ENCODE measurements around the gene COL23A1.

Gene COL23A1

GRCh38 chr5:178587763-178588611, 2.2 kb downstream of the COL23A1 start (continued):
- TF ChIP-seq ZNF561 (tag by site-specific recombination; IDR thresholded peaks at IDR 0.05; ENCODE audit: borderline replicate concordance) = no peak
- TF ChIP-seq ZFP3 (tag by site-specific recombination; IDR thresholded peaks at IDR 0.05; ENCODE audit: low read depth) = no peak
- no peak for TF ChIP-seq ZNF26 (tag by site-specific recombination; IDR thresholded peaks at IDR 0.05)
- TF ChIP-seq ZSCAN5A (tag by site-specific recombination; IDR thresholded peaks at IDR 0.05) = no peak
- no peak for TF ChIP-seq ZNF223 (tag by site-specific recombination; IDR thresholded peaks at IDR 0.05)
- no peak for TF ChIP-seq ZNF621 (tag by site-specific recombination; IDR thresholded peaks at IDR 0.05)
- peak; percentile 51 for TF ChIP-seq ZBTB8A (tag by site-specific recombination; IDR thresholded peaks at IDR 0.05)
- peak; percentile 66 for TF ChIP-seq SCRT1 (tag by site-specific recombination; IDR thresholded peaks at IDR 0.05; ENCODE audit: borderline replicate concordance)
- no peak for TF ChIP-seq ZNF521 (tag by site-specific recombination; IDR thresholded peaks at IDR 0.05)
- no peak for TF ChIP-seq HOXD13 (CRISPR knock-in tag; IDR thresholded peaks at IDR 0.05; ENCODE audit: borderline replicate concordance)
- TF ChIP-seq ZNF19 (tag by site-specific recombination; IDR thresholded peaks at IDR 0.05; ENCODE audit: low read depth) = no peak
- TF ChIP-seq ZNF530 (tag by site-specific recombination; IDR thresholded peaks at IDR 0.05; ENCODE audit: low read depth) = no peak
- no peak for TF ChIP-seq ZNF2 (tag by site-specific recombination; IDR thresholded peaks at IDR 0.05)
- no peak for TF ChIP-seq ZNF658 (tag by site-specific recombination; IDR thresholded peaks at IDR 0.05)
- no peak for TF ChIP-seq ZBTB1 (tag by site-specific recombination; IDR thresholded peaks at IDR 0.05)
- TF ChIP-seq SCRT2 (tag by site-specific recombination; IDR thresholded peaks at IDR 0.05) = peak; percentile 92
- peak; percentile 79 for TF ChIP-seq PRDM6 (tag by site-specific recombination; IDR thresholded peaks at IDR 0.05)
- TF ChIP-seq ZNF645 (tag by site-specific recombination; IDR thresholded peaks at IDR 0.05) = no peak
- TF ChIP-seq ZNF248 (tag by site-specific recombination; IDR thresholded peaks at IDR 0.05) = no peak
- TF ChIP-seq ZNF48 (tag by site-specific recombination; IDR thresholded peaks at IDR 0.05) = no peak
- no peak for TF ChIP-seq ZBTB26 (tag by site-specific recombination; optimal IDR thresholded peaks at IDR 0.05)
- peak; percentile 95 for TF ChIP-seq PRDM4 (tag by site-specific recombination; IDR thresholded peaks at IDR 0.05)
- TF ChIP-seq ZBTB20 (tag by site-specific recombination; IDR thresholded peaks at IDR 0.05) = 0 out of 2 replicates have a peak, but pooled peaks have one; percentile 12
- TF ChIP-seq GFI1B (tag by site-specific recombination; IDR thresholded peaks at IDR 0.05) = peak; percentile 68; the same call in 1 of the 2 replicates
- peak; percentile 85 for TF ChIP-seq ZNF341 (tag by site-specific recombination; IDR thresholded peaks at IDR 0.05; ENCODE audit: low read depth)
- no peak for TF ChIP-seq KLF7 (tag by site-specific recombination; IDR thresholded peaks at IDR 0.05; ENCODE audit: borderline replicate concordance)
- no peak; the same call in 1 of the 2 replicates for TF ChIP-seq ZNF335 (tag by site-specific recombination; conservative IDR thresholded peaks at IDR 0.05)
- TF ChIP-seq WT1 (tag by site-specific recombination; IDR thresholded peaks at IDR 0.05) = no peak
- no peak for TF ChIP-seq ZNF548 (tag by site-specific recombination; IDR thresholded peaks at IDR 0.05)
- no peak for TF ChIP-seq ZNF362 (tag by site-specific recombination; IDR thresholded peaks at IDR 0.05)

Measured in HEK293 (cell line).